Suprapubic skin (tissue), 3 donors: Measurements from ENCODE around the gene TENT4B.

ENCODE experiments used
- POLR2AphosphoS5 ChIP-seq, 3 donors: sonication (generic); formaldehyde crosslinking; IDR thresholded peaks; one replicate each; pipeline ENCODE4 v1.6.1; 2017; ENCODE audit warnings: antibody characterized with exemption in 3 of 3
- TF ChIP-seq, protein P1 (sequence below), 2 donors: fragments of 200-600 bp in 1 of 2; fragments of 450-650 bp in 1 of 2; sonication (generic) in 1 of 2; IDR thresholded peaks; one replicate each; pipeline ENCODE4 v1.5.1; 2016 to 2019; ENCODE audit warnings: antibody characterized with exemption in 2 of 2, mild to moderate bottlenecking in 1 of 2, moderate library complexity in 1 of 2

- TF ChIP-seq, protein P1, sequence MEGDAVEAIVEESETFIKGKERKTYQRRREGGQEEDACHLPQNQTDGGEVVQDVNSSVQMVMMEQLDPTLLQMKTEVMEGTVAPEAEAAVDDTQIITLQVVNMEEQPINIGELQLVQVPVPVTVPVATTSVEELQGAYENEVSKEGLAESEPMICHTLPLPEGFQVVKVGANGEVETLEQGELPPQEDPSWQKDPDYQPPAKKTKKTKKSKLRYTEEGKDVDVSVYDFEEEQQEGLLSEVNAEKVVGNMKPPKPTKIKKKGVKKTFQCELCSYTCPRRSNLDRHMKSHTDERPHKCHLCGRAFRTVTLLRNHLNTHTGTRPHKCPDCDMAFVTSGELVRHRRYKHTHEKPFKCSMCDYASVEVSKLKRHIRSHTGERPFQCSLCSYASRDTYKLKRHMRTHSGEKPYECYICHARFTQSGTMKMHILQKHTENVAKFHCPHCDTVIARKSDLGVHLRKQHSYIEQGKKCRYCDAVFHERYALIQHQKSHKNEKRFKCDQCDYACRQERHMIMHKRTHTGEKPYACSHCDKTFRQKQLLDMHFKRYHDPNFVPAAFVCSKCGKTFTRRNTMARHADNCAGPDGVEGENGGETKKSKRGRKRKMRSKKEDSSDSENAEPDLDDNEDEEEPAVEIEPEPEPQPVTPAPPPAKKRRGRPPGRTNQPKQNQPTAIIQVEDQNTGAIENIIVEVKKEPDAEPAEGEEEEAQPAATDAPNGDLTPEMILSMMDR (IDR thresholded peaks at IDR 0.05) = no peak
- TF ChIP-seq POLR2AphosphoS5 (IDR thresholded peaks at IDR 0.05) = no peak
Measured at GRCh38 chr16:50229149-50229726, 76.1 kb downstream of the TENT4B start.
